SIG-M5 treated with dmso at 0.1 percent for 504 hours (cell line): ENCODE data around the gene MISP.
A peak's percentile ranks its signal among the peaks of the same experiment; 100 is the strongest.

Experiments used
- DNase-seq: peaks from one replicate; lab custom pipeline; 2025; ENCODE audit not compliant: unreplicated experiment; lab: John Stamatoyannopoulos, UW

Gene MISP

DNA sequence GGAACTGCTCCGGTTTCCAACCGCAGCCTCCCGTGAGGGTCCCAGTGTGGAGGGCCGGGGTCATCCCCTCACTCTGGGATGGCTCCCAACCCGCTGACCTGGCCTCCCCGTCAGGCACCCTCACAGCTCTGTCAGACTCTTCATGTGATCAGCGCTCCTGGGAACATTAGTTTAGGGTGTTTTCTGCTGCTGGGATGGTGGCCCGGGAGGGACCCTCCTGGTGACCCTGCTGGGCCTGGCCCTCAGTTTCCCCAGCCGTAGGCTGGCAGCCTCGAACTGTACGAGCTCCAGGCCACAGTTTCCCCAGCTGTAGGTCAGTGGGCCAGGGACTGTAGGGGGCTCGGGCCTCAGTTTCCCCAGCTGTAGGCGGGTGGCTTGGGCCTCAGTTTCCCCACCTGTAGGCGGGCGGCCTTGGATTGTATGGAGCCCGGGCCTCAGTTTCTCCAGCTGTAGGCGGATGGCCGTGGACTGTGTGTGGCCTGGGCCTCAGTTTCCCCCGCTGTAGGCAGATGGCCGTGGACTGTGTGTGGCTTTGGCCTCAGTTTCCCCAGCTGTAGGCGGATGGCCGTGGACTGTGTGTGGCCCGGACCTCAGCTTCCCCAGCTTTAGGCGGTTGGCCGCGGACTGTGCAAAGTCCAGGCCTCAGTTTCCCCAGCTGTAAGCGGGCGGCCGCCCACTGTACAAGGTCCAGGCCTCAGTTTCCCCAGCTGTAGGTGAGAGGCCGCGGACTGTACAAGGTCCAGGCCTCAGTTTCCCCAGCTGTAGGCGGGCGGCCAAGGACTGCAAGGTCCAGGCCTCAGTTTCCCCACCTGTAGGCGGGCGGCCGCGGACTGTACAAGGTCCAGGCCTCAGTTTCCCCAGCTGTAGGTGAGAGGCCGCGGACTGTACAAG is 45.0 kb downstream of the MISP start:
- DNase-seq: no peak

DNA sequence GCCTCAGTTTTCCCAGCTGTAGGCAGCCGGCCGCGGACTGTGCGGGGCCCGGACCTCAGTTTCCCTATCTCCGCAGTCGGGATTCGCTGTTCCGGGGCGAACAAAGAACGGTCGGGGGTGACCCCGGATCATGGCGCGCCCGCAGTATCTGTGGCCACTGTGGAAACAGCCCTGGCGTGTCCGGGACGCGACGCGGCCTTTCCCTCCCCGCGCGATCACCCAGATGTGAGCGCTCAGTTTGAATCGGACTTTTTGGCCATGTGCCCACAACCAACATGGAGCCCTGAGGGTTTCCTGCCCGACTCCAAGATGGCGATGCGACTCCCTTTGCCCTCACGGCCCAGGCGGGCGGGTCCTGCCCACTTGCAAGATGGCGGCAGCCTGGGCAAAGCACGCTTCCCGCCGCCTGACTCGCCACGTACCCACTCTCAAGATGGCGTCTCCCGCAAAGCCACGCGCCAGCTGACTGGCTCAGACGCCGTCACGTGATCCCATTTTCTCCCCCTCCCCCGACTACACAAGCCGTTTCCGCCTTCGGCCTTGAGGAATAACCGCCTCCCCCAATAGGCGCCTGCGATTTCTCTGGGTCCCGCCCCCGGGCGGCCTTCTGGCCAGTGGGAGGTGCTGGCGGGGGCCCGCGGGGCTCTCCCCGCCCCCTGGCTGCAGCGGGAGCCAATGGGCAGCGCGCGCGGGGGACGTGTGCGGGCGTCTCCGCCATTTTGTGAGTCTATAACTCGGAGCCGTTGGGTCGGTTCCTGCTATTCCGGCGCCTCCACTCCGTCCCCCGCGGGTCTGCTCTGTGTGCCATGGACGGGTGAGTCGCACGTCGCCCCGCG is 46.0 kb downstream of the MISP start, which contains the start of gene PTBP1:
TSS of gene PTBP1 (plus strand) at position 761 of the 836 bp plus-strand sequence. CDS start at position 807, 46 bp downstream.
- peak; percentile 99 for DNase-seq

DNA sequence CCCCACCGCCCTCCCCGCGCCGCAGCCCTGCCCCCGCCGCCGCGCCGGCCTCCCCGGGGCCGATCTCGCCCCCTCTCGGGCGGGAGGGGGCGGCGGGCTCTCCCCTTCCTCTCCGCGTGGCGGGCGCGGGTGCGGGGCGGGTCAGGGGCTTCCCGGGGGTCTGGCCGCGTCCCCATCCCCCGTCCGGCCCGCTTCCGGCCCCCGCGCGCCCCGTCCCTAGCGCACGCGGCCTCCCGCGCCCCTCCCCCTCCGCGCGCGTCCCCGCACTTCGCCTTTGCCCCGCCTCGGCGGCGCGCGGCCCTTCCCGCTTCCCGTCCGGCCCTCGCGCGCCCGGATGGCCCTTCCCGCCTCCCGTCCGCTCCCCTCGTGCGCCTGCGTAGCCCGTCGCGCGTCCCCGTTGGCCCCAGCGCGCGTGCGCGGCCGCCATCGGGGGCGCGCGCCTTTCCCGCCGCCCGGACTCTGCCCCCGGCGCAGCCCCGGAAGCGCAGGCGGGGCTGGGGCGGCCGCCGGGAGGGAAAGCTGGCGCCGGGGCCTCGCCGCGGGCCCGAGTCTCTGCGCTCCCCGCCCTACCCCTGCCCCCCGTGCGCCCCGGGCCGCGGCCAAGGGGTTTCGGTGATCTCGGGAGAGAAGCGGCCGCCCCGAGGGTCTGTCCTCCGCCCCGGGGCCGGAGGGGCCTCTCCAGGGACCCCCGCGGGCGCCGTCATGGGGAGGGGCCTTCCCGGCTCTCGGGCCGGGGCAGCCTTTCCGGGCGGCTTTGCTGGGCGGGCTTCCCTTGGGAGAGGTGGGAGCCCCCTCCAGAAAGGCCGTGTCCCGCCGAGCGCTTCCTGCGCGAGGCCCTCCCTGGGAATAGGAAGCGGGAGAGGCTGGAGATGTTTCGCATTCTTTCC is 46.9 kb downstream of the MISP start:
- peak; percentile 73 for DNase-seq

DNA sequence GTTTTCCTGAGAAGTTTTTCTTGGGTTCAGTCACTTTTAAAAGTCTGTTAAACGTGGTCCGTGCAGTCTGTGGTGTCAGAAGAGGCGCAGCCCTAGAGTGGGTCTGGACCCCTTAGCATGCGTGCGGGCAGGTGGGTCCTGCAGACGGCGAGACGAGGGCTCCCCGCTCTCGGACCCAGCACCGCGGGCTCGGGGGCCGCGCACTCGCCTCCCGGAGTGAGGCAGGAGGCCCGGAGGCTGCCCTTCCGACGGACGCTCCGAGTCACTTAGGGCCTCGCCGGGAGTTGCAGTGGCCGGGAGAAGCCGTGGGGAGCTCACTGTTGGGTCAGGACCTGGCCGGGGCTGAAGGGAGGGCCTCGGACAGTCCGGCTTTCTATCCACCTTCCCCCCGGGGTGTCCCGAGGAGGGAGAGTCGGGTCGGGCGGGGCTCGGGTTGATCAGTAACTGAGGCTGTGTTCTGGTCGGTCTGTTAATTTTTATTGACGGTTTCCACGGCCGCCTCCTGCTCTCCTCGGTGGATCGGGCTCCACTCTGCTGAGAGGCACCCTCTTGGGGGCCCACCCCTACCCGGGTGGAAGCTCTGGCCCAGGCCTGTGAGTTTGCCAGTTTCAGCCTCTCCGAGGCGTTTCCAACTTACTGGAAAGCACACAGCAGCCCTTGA is 47.6 kb downstream of the MISP start:
- no peak for DNase-seq

DNA sequence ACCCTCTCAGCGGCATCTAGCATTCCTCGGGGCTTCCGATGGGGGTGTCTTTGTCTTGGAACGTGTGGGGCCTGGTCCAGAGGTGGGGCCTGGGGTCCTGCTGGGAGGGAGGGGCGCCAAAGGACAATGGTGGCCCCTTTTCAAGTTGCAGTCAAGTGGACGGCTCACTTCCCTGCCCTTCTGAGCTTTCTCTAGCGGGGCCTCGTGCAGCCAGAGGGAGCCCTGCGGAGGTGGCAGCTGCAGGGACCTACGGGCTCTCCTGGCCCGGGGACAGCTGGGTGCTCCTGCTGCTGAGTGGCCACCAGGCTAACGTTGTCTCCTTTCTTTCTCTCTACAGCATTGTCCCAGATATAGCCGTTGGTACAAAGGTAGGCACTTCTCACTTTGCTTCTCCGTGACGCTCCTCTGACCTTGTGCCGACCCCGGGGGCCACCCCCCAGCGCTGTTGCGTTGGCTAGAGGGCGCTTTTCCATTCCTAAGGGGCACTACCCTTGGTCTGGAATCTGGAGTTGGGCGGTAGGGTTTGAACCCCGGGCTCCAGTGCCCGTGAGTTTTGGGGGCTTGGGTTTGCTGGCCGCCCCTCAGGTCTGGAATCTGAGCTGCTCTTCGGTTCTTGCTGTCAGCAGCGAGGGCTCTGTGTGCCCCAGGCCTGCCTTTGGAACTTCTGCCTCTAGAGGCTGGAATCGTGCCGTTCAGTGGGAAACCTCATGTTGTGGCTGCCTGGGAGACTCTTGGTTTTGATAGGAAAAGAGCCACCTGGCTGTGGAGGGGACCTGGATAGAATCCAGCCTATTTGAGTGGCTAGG is 48.4 kb downstream of the MISP start:
- peak; percentile 41 for DNase-seq

DNA sequence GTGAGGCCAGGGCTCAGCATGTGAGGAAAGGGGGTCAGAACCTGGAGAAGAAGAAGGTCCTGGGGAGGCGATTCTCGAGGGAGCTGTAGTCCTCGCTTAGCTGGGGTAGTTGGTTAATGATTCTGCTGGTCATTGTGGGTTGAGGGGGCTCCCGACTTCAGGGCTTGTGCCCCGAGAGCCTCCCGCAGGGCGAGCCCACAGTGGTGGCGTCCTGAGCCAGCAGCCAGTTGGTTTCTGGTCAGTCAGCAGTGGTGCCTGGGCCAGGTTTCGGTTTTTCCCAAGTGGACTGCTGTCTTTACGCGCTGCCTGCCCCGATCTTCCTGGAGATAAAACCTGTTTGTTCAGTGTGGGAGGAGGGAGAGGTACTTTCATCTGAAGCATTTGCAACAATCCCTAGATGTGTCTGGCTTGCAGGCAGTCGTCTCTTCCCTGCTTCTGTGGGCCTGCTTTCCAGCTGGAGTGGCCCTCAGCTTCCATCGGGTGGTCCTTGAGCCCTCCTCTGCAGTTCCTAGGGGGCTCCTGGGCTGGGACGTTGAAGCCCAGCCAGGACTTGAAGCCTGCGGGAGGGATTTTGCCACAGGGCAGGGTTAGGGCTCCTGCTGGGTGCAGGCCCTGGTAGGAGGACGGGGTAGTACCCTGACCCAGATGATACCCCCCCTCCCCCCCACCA is 49.6 kb downstream of the MISP start:
- no peak for DNase-seq

DNA sequence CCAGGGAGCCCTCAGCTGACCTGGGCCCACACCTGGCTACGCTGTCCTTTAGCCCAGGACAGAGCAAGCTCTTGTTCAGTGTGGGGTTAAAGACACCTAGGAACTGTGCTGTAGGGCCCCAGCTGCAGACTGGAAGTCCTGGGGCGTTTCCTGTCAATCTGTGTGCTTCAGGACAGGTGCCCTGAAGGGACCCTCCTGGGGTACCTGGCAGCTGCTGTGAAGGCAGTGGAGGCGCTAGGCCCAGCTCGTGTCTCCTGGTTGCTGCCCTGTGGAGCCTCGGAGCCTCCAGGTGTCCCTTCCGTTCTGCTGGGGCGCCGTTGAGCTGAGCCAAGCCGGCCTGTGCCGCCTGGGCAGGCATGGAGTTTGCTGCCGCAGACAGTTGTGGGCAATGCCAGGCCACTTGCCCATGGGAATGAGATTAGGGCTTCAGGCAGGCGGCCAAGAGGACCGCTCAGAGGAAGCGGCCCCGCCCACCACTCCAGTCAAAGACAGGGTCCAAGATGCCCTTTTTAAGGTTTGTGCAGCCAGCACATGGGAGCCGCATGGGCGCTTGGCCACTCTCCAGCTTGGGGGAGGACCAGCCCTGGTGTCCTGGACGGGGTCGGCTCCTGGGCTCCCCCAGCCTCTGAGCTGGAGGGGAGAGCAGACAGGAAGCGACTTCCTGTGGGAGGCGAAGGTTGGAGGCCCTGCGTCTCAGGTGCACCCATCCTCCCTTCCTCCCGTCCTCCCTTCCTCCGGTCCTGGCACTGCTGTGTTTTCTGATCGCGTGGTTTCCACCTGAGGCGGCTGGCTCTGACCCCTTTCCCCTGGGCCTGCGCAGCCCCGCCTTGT is 50.3 kb downstream of the MISP start:
- DNase-seq: no peak

DNA sequence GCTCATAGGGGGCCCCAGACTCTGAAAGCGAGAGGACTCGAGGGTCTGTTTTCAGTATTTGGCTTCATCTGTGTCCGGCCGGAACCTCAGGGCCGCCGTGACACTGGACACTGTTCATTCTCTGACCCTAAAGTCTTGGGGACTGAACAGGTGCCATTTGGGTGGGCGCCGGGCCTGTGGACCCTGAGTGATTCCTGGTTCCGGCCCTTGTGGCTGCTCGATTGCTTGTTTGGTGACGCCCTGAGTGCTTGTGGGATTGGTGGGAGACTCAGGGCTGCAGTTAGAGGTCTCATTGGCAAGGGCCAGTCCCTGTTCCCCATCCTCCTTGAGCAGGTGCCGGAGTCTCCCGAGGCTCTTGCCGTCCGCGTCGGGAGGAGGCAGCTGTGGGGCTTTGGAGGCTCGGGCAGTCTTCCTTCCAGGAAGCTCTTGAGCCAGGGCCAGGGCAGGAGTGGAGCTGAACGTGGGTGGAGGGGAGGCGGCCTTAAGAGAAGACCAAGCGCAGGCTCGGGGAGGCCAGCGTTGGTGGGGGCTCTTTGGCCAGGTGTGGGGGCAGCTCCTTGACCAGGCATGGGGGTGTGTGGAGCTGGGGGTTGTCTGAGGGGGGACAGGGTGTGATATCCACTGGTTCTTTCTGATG is 51.1 kb downstream of the MISP start:
- DNase-seq: no peak

DNA sequence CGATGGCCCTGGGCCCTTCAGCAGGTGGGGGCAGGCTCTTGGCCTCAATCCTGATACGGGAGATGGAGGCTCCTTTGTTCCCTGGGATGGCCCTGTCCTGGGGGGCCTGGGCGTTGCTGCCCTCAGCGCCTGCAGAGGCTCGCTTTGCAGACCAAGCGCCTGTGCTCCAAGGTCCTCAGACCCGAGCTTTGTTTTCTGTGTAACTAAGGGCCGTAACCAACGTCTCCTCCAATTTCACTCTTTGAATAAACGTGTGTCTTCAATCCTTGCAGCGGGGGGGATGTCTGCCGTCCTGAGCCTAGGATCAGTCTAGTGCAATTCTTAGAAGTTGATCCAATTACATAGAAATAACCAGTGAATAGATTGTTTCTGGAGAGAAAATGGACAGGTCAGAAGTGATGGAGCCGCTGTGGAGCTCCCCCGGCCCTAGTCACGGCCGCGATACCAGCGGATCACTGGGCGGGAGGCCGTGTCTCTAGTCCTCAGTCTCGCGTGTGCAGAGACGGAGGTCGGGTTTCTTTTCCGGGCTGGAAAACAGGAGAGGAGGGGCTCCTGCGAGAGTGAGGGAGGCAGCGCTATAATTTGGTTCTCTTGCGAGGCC is 51.7 kb downstream of the MISP start:
- no peak for DNase-seq

DNA sequence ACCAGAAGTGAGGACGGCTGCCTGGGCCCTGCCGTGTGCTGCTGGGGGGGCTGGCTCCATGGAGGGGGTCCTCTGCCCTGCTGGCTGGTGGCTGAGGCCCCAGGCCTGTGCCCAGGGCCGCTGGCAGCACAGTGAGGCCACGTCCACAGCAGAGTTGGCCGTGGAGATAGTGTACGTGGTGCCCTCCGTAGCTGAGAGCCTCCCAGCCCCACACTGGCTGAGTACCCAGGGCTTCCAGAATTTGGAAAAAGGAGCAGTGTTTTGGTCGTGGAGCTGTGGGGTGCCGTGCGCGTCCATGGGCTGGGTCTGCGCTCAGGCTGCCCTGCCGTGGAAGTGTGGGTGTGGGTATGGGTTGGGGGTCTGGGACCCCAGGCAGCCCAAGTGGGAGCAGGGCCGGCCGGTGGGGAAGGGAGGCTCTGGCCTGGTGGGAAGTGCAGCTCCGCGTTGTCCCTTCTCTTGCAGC is 52.2 kb downstream of the MISP start:
- DNase-seq: no peak

DNA sequence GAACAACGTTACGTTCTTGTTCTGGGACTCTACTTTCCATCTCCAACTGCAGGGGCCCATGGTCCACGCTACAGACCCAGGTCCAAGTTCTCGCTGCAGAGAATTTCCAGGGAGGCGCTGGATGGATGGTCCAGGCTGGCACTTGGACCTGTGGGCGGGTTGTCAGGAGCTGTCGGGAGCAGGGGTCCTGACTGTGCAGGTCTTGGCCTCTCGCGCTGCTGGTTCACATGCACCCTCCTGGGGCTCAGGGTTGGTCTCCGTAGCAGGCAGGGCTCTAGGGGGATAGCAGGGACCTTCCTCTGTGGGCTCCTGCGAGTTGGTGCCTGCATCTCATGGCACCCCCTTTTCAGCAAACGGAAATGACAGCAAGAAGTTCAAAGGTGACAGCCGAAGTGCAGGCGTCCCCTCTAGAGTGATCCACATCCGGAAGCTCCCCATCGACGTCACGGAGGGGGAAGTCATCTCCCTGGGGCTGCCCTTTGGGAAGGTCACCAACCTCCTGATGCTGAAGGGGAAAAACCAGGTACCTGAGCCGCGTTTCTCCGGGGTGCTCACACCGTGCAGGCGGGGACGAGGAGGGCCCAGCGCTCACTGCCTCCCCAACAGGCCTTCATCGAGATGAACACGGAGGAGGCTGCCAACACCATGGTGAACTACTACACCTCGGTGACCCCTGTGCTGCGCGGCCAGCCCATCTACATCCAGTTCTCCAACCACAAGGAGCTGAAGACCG is 52.9 kb downstream of the MISP start:
- no peak for DNase-seq

DNA sequence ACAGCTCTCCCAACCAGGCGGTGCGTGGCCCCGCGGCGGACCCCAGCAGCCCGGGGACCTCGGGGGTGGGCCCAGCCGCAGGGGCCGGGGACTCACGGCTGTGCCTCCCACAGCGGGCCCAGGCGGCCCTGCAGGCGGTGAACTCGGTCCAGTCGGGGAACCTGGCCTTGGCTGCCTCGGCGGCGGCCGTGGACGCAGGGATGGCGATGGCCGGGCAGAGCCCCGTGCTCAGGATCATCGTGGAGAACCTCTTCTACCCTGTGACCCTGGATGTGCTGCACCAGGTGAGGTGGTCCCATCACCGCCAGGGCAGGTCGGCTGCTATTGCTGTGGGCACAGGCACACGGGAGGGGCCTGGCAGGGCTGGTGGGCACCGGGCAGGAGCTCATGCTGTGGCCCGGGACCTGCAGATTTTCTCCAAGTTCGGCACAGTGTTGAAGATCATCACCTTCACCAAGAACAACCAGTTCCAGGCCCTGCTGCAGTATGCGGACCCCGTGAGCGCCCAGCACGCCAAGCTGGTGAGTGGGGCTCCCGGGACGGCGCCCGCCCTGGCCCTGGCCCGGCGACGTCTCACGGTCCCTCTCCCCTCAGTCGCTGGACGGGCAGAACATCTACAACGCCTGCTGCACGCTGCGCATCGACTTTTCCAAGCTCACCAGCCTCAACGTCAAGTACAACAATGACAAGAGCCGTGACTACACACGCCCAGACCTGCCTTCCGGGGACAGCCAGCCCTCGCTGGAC is 53.7 kb downstream of the MISP start:
- DNase-seq: no peak

DNA sequence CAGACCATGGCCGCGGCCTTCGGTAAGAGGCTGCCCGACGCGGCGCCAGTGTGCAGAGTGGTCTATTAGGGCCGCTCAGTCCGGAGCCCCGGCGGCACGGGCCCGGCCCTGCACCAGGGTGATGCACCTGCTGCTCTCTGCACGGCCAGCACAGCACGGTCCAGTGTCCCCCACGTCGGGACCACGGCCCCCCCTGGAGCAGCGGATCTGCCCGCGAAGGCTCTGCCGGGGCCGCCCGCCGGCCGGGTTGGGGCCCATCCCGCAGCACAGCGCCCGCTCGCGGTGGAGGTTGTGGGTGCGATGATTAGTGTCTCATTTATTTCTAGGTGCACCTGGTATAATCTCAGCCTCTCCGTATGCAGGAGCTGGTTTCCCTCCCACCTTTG is 54.2 kb downstream of the MISP start:
- DNase-seq: no peak

DNA sequence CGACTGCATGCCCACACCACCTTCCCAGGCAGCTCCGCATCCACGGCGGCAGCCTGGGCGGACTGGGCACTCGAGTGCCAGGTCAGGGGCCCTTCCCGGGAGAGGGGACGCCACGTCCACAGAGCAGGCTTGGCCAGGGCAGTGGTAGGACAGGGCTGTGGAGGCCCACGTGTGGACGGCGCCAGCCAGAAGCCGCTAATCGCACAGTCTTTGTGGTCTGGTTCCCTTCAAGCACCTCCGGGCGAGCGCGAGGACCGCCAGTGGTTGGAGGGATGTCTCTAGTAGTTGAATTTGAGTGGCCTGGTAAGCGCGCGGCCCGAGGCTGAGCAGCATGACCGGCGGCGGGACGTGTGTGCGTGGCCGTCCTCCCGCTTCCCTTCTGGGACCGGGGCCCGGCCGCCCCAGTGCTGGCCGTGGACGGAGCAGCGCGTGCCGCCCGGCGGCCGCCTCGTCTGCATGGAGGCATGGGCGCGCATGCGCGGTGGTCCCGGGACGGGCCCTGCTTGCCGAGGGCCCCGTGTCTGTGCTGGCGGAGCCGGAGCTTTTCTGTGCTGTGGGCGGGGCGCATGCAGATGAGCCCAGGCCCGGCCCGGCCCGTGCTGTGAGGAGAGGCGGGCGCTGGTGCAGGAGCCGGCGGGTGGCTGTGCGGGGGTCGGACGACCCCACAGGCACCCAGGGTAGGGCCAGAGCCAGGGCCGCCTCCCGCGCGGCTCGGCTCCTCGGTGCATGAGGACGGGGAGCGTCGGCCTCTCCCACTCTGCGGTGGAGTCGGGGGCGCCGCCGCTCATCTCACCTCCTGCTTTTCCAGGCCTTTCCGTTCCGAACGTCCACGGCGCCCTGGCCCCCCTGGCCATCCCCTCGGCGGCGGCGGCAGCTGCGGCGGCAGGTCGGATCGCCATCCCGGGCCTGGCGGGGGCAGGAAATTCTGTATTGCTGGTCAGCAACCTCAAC is 55.0 kb downstream of the MISP start:
- DNase-seq: no peak
